H1 (cell line): ENCODE results near the gene ATP6V0A1. TPM values are rescaled to one million over a fixed set of nuclear protein-coding genes. Genes with fewer than 3 reads are reported as not detected.
A peak's percentile ranks its signal among the peaks of the same experiment; 100 is the strongest.

Experiments
- GTF2F1 ChIP-seq: IDR thresholded peaks from 2 replicates; pipeline ENCODE4 v1.6.1; 2012; ENCODE audit warnings: low read depth, low read length, improper control_type of control experiment, borderline replicate concordance
- POLR2AphosphoS5 ChIP-seq: IDR thresholded peaks from 2 replicates; pipeline ENCODE4 v1.6.1; 2011; ENCODE audit warnings: low read depth, low read length
- RNF2 ChIP-seq: fragments of 200-900, 300-1000 bp; sonication (generic); IDR thresholded peaks from 2 replicates; pipeline ENCODE4 v1.7.1; 2016; ENCODE audit warnings: borderline replicate concordance, low read depth, mild to moderate bottlenecking, antibody characterized with exemption, low read length; ENCODE audit not compliant: poor library complexity, severe bottlenecking; ENCODE audit errors: missing control alignments
- SIX5 ChIP-seq: IDR thresholded peaks from 2 replicates; pipeline ENCODE4 v1.6.1; 2011; ENCODE audit warnings: mild to moderate bottlenecking, low read depth, low read length
- TAF1 ChIP-seq: IDR thresholded peaks from 2 replicates; pipeline ENCODE4 v1.6.1; 2011; ENCODE audit warnings: mild to moderate bottlenecking, low read depth, low read length
- TEAD4 ChIP-seq: IDR thresholded peaks from 2 replicates; pipeline ENCODE4 v1.6.1; 2012; ENCODE audit warnings: low read depth, low read length, inconsistent platforms, mixed read lengths
- polyA plus RNA-seq, 7 experiments: library from polyadenylated mRNA; depleted of rRNA in 3 of 7; stranded (reverse) in 5 of 7; unstranded in 2 of 7; fragments of >200 nt in 5 of 7; fragments of 200-250 nt in 2 of 7; gene quantifications; 1 replicate in 5 of 7; 2 replicates in 1 of 7; 4 replicates in 1 of 7; pipeline versions ENCODE4 v1.2.1 to v1.2.3, GENCODE V29; 2011 to 2013; ENCODE audit warnings: missing spikeins in 2 of 7, mixed read lengths in 2 of 7
- total RNA-seq: library from RNA; stranded (reverse); fragmentation: NEBNext Ultra II Directional; extraction: Animal tissue kit (Norgen Biotek cat#: 25700); gene quantifications from 2 replicates; pipeline ENCODE4 v1.2.1, GENCODE V29; 2021
- TF ChIP-seq, protein P1 (sequence below): fragments of 300-600 bp; sonication (generic); IDR thresholded peaks from 2 replicates; pipeline ENCODE4 v1.7.1; 2012; ENCODE audit warnings: low read length, moderate library complexity, mild to moderate bottlenecking, inconsistent platforms; ENCODE audit not compliant: insufficient replicate concordance

Gene ATP6V0A1
- total and polyA plus RNA-seq, 2 of the 8 experiments (the other 6 are each of a cell fraction or from before 2014, with no cell fraction given) = 55.3 to 63.4 TPM

DNA sequence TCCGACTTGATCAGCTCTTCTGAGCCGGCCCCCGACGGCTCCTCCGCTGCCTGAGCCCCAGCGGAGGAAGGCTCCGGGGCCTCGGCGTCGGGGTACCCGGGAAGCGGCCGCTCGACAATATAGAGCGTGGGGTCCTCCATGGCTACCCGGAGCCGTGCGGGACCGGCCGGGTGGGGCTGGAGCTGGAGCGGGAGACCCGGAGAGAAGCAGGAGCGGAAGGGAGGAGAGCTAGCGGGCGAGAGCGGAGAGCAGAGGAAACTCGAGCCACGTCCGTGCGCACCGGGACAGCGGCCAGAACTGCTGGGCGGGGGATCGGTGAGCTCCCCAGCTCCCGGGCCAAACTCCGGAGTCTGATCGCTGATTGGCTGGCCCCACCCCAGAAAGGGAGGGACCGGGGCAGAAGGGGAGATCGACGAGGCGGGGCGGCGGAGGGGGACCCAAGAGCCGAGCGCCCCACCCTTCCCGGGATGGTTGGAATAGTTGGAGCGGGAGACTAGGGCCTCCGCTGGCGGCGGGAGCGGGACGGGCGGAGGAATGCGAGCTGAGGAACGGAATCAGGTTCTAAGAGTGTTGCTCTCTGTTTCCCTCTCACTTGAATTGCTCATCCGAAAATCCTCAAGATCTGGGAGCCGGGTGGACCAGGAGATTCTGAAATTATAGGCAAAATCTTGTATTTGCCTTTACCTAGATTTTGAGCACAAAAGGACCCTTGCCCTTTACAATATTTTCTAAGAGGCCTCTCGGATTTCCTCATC, 35.5 kb upstream of the ATP6V0A1 start, which contains the start of gene CAVIN1 (continued):
- TF ChIP-seq GTF2F1 (peak; percentile 65; the same call in 1 of the 2 replicates), SIX5 (no peak), POLR2AphosphoS5 (peak; percentile 97), TAF1 (peak; percentile 98), RNF2 (no peak), TEAD4 (peak; percentile 95)
- TF ChIP-seq, protein P1, sequence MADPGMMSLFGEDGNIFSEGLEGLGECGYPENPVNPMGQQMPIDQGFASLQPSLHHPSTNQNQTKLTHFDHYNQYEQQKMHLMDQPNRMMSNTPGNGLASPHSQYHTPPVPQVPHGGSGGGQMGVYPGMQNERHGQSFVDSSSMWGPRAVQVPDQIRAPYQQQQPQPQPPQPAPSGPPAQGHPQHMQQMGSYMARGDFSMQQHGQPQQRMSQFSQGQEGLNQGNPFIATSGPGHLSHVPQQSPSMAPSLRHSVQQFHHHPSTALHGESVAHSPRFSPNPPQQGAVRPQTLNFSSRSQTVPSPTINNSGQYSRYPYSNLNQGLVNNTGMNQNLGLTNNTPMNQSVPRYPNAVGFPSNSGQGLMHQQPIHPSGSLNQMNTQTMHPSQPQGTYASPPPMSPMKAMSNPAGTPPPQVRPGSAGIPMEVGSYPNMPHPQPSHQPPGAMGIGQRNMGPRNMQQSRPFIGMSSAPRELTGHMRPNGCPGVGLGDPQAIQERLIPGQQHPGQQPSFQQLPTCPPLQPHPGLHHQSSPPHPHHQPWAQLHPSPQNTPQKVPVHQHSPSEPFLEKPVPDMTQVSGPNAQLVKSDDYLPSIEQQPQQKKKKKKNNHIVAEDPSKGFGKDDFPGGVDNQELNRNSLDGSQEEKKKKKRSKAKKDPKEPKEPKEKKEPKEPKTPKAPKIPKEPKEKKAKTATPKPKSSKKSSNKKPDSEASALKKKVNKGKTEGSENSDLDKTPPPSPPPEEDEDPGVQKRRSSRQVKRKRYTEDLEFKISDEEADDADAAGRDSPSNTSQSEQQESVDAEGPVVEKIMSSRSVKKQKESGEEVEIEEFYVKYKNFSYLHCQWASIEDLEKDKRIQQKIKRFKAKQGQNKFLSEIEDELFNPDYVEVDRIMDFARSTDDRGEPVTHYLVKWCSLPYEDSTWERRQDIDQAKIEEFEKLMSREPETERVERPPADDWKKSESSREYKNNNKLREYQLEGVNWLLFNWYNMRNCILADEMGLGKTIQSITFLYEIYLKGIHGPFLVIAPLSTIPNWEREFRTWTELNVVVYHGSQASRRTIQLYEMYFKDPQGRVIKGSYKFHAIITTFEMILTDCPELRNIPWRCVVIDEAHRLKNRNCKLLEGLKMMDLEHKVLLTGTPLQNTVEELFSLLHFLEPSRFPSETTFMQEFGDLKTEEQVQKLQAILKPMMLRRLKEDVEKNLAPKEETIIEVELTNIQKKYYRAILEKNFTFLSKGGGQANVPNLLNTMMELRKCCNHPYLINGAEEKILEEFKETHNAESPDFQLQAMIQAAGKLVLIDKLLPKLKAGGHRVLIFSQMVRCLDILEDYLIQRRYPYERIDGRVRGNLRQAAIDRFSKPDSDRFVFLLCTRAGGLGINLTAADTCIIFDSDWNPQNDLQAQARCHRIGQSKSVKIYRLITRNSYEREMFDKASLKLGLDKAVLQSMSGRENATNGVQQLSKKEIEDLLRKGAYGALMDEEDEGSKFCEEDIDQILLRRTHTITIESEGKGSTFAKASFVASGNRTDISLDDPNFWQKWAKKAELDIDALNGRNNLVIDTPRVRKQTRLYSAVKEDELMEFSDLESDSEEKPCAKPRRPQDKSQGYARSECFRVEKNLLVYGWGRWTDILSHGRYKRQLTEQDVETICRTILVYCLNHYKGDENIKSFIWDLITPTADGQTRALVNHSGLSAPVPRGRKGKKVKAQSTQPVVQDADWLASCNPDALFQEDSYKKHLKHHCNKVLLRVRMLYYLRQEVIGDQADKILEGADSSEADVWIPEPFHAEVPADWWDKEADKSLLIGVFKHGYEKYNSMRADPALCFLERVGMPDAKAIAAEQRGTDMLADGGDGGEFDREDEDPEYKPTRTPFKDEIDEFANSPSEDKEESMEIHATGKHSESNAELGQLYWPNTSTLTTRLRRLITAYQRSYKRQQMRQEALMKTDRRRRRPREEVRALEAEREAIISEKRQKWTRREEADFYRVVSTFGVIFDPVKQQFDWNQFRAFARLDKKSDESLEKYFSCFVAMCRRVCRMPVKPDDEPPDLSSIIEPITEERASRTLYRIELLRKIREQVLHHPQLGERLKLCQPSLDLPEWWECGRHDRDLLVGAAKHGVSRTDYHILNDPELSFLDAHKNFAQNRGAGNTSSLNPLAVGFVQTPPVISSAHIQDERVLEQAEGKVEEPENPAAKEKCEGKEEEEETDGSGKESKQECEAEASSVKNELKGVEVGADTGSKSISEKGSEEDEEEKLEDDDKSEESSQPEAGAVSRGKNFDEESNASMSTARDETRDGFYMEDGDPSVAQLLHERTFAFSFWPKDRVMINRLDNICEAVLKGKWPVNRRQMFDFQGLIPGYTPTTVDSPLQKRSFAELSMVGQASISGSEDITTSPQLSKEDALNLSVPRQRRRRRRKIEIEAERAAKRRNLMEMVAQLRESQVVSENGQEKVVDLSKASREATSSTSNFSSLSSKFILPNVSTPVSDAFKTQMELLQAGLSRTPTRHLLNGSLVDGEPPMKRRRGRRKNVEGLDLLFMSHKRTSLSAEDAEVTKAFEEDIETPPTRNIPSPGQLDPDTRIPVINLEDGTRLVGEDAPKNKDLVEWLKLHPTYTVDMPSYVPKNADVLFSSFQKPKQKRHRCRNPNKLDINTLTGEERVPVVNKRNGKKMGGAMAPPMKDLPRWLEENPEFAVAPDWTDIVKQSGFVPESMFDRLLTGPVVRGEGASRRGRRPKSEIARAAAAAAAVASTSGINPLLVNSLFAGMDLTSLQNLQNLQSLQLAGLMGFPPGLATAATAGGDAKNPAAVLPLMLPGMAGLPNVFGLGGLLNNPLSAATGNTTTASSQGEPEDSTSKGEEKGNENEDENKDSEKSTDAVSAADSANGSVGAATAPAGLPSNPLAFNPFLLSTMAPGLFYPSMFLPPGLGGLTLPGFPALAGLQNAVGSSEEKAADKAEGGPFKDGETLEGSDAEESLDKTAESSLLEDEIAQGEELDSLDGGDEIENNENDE = no peak
